ENCODE measurements around the gene EFR3B. TPM values are rescaled to one million over a fixed set of nuclear protein-coding genes. Genes with fewer than 3 reads are reported as not detected.

EFR3B gene
- total RNA-seq, 1 donor from 2014 or later = 1.5 TPM

GRCh38 chr2:25177211-25177611 lies 135.3 kb downstream of the EFR3B start:
- Histone ChIP-seq H3K36me3 (no peaks in the 10 kb centered on the region), H3K9me3 (no peaks in the 10 kb centered on the region), H3K27ac (no peak overlapping the region), H3K4me3 (no peak overlapping the region), H3K4me1 (no peaks in the 10 kb centered on the region), H3K27me3 (no peaks in the 10 kb centered on the region)
- DNase-seq (ENCODE audit: extremely low spot score in 2 of 2) = no peak
- no peak for TF ChIP-seq POLR2AphosphoS5 (IDR thresholded peaks at IDR 0.05; ENCODE audit: insufficient read depth in 1 of 2, low read depth in 1 of 2)
- TF ChIP-seq POLR2A (IDR thresholded peaks at IDR 0.05) = no peak
- no peak for TF ChIP-seq CTCF (IDR thresholded peaks at IDR 0.05)
- intact Hi-C loops (cut with DNase I) = no loop called here

GRCh38 chr2:25178976-25179375 lies 137.1 kb downstream of the EFR3B start:
- H3K36me3 ChIP-seq = no peaks in the 10 kb centered on the region
- no peaks in the 10 kb centered on the region for H3K4me1 ChIP-seq
- intact Hi-C loops (cut with DNase I) = no loop called here
- no peak for DNase-seq (ENCODE audit: extremely low spot score in 2 of 2)
- no peak for TF ChIP-seq POLR2AphosphoS5 (IDR thresholded peaks at IDR 0.05; ENCODE audit: insufficient read depth in 1 of 2, low read depth in 1 of 2)
- no peak for TF ChIP-seq CTCF (IDR thresholded peaks at IDR 0.05)
- no peak for TF ChIP-seq POLR2A (IDR thresholded peaks at IDR 0.05)
- no peaks in the 10 kb centered on the region for H3K9me3 ChIP-seq
- H3K4me3 ChIP-seq = no peak overlapping the region
- H3K27me3 ChIP-seq = no peaks in the 10 kb centered on the region
- no peak overlapping the region for H3K27ac ChIP-seq

GRCh38 chr2:25184254-25184653 lies 142.4 kb downstream of the EFR3B start:
- Histone ChIP-seq H3K4me3 (no peak overlapping the region), H3K27ac (peak overlapping the region; percentile 49), H3K36me3 (no peaks in the 10 kb centered on the region), H3K4me1 (no peaks in the 10 kb centered on the region), H3K27me3 (no peaks in the 10 kb centered on the region), H3K9me3 (no peaks in the 10 kb centered on the region)
- TF ChIP-seq POLR2A (IDR thresholded peaks at IDR 0.05) = no peak
- no peak for TF ChIP-seq CTCF (IDR thresholded peaks at IDR 0.05)
- peak in 1 of 2 donors; percentile 79 for TF ChIP-seq POLR2AphosphoS5 (IDR thresholded peaks at IDR 0.05; ENCODE audit: insufficient read depth in 1 of 2, low read depth in 1 of 2)
- intact Hi-C loops (cut with DNase I) = no loop called here
- no peak for DNase-seq (ENCODE audit: extremely low spot score in 2 of 2)

- Histone ChIP-seq H3K27me3 (no peaks in the 10 kb centered on the region), H3K27ac (no peak overlapping the region), H3K9me3 (no peaks in the 10 kb centered on the region), H3K4me3 (no peak overlapping the region), H3K4me1 (no peaks in the 10 kb centered on the region), H3K36me3 (no peaks in the 10 kb centered on the region)
- intact Hi-C loops (cut with DNase I) = no loop called here
- TF ChIP-seq POLR2AphosphoS5 (IDR thresholded peaks at IDR 0.05; ENCODE audit: insufficient read depth in 1 of 2, low read depth in 1 of 2) = no peak
- no peak for TF ChIP-seq POLR2A (IDR thresholded peaks at IDR 0.05)
- no peak for TF ChIP-seq CTCF (IDR thresholded peaks at IDR 0.05)
- no peak for DNase-seq (ENCODE audit: extremely low spot score in 2 of 2)
Observed at GRCh38 chr2:25187729-25188350, 146.0 kb downstream of the EFR3B start.

- Histone ChIP-seq H3K36me3 (no peaks in the 10 kb centered on the region), H3K4me3 (no peak overlapping the region), H3K4me1 (no peaks in the 10 kb centered on the region), H3K27ac (no peak overlapping the region), H3K27me3 (no peaks in the 10 kb centered on the region), H3K9me3 (no peaks in the 10 kb centered on the region)
- TF ChIP-seq CTCF (IDR thresholded peaks at IDR 0.05) = no peak
- no peak for TF ChIP-seq POLR2AphosphoS5 (IDR thresholded peaks at IDR 0.05; ENCODE audit: insufficient read depth in 1 of 2, low read depth in 1 of 2)
- TF ChIP-seq POLR2A (IDR thresholded peaks at IDR 0.05) = no peak
- DNase-seq (ENCODE audit: extremely low spot score in 2 of 2) = no peak
- intact Hi-C loops (cut with DNase I) = no loop called here
Observed at GRCh38 chr2:25188405-25188804, 146.5 kb downstream of the EFR3B start.
